Activated CD8-positive, alpha-beta T cell treated with anti-CD3 and anti-CD28 coated beads, Interleukin-2, amount 10 ng/mL, durations not matched to agents 7 days and 5 days (primary cell): ENCODE data around the gene DDAH2. TPM values are rescaled to one million over a fixed set of nuclear protein-coding genes. Genes with fewer than 3 reads are reported as not detected.

Experiments
- ATAC-seq: fragments of 150-1000 bp; cut with Tn5 transposase; one replicate; pipeline ENCODE4 v1.10.0; 2021; ENCODE audit warnings: moderate library complexity
- CTCF ChIA-PET: fragments of 350-600 bp; sonication (Branson Sonifier 250); formaldehyde crosslinking; loops from one replicate; lab custom pipeline; 2021; ENCODE audit warnings: antibody characterized with exemption; lab: Charles Lee
- POLR2A ChIA-PET: fragments of 350-600 bp; sonication (Branson Sonifier 250); formaldehyde crosslinking; loops from one replicate; lab custom pipeline; 2021; ENCODE audit warnings: antibody characterized with exemption; lab: Charles Lee
- DNase-seq: peaks from one replicate; pipeline ENCODE4 v3.0.0-alpha.2; 2020
- H3K27ac Mint-ChIP-seq: one replicate; pipeline ENCODE4 v1.8.0; 2021; ENCODE audit warnings: mild to moderate bottlenecking, mixed read lengths
- H3K27me3 Mint-ChIP-seq: one replicate; pipeline ENCODE4 v1.8.0; 2021; ENCODE audit warnings: low read depth, mixed read lengths
- H3K36me3 Mint-ChIP-seq: one replicate; pipeline ENCODE4 v1.8.0; 2021; ENCODE audit warnings: low read depth, mixed read lengths
- H3K4me1 Mint-ChIP-seq: one replicate; pipeline ENCODE4 v1.8.0; 2021; ENCODE audit warnings: low read depth, mixed read lengths
- H3K4me3 Mint-ChIP-seq: one replicate; pipeline ENCODE4 v1.8.0; 2021; ENCODE audit warnings: mild to moderate bottlenecking, mixed read lengths
- H3K9me3 Mint-ChIP-seq: one replicate; pipeline ENCODE4 v1.8.0; 2022; ENCODE audit warnings: mixed read lengths; ENCODE audit not compliant: insufficient read depth
- total RNA-seq, 2 experiments: library from RNA; stranded (reverse); gene quantifications; one replicate each; pipeline ENCODE4 v1.2.3, GENCODE V29; 2021

The DDAH2 gene
- total RNA-seq, 2 experiments from 2014 or later: 31.9 to 33.7 TPM

DNA sequence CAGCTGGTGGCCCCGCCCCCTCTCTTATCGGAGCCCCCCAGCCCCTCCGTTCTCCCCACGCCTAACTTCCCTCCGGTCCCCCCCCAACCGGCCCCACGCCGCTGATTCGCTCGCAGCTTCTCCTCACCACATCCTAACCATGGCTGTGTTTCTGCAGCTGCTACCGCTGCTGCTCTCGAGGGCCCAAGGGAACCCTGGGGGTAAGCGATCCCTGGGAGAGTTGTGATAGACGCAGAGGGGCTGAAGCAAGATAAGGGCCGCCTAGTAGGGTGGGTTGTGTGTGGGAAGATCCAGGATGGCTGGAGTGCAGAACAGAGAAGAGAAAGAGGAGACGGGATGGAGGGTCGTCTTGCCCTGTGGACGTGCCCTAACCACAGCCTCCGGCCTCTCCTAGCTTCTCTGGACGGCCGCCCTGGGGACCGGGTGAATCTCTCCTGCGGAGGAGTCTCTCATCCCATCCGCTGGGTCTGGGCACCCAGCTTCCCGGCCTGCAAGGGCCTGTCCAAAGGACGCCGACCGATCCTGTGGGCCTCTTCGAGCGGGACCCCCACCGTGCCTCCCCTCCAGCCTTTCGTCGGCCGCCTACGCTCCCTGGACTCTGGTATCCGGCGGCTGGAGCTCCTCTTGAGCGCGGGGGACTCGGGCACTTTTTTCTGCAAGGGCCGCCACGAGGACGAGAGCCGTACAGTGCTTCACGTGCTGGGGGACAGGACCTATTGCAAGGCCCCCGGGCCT is 5.7 kb downstream of the DDAH2 start, which contains the start of gene MPIG6B:
MPIG6B (plus strand) TSS at position 129 of the 735 bp plus-strand sequence; CDS start at position 140, 11 bp downstream.
- peak; percentile 39 for DNase-seq
- peaks cover 43% of the 10 kb centered on the region for H3K4me1 Mint-ChIP-seq
- H3K4me3 Mint-ChIP-seq: peak within 1 kb of the TSS; percentile 25
- peaks cover 8% of the 10 kb centered on the region for H3K27me3 Mint-ChIP-seq
- CTCF ChIA-PET: interaction anchor here (0.8 to 2.4 kb wide), 3 partner anchors 9 to 107 kb away, joined by 3 to 7 read pairs (median 4); no protein-coding TSS in a partner anchor
- H3K27ac Mint-ChIP-seq: peak within 1 kb of the TSS; percentile 85
- no peak for ATAC-seq
- POLR2A ChIA-PET: interaction anchor here (1.0 to 3.5 kb wide), 3 partner anchors 12 to 17 kb away, joined by 3 to 14 read pairs (median 9); partner anchors contain the start of gene MSH5
- H3K9me3 Mint-ChIP-seq: no peaks in the 10 kb centered on the region
- peaks cover 24% of the 10 kb centered on the region for H3K36me3 Mint-ChIP-seq

DNA sequence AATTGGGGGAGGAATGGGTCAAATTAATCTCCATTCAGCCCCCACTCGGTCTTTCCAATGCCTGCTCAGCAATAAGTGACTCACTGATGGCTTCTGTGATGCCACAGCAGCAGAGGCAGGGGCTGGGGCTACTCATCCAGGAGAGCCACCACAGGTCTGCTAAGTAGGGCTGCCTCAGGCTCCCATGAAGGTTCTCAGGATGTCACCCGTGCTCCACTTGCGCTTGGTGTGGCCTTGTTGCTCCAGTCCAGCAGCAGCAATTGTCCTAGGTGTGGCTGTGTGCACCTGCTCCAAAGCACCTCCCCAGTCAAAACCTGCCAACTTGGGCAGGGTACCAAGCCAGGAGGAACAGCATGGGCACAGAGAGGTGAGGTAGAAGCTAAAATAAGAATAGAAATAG is 6.9 kb downstream of the DDAH2 start:
- ChIA-PET CTCF (interaction anchor here (2.4 kb wide), 1 partner anchor 48 kb away, joined by 7 read pairs; no protein-coding TSS in a partner anchor), POLR2A (interaction anchor here (3.5 kb wide), 1 partner anchor 18 kb away, joined by 14 read pairs; the partner anchor contains the start of gene MSH5)
- Mint-ChIP-seq H3K4me3 (no peak overlapping the region), H3K4me1 (peaks cover 32% of the 10 kb centered on the region), H3K27me3 (peaks cover 8% of the 10 kb centered on the region), H3K27ac (peak overlapping the region; percentile 40), H3K9me3 (no peaks in the 10 kb centered on the region), H3K36me3 (peaks cover 14% of the 10 kb centered on the region)
- no peak for ATAC-seq
- no peak for DNase-seq

DNA sequence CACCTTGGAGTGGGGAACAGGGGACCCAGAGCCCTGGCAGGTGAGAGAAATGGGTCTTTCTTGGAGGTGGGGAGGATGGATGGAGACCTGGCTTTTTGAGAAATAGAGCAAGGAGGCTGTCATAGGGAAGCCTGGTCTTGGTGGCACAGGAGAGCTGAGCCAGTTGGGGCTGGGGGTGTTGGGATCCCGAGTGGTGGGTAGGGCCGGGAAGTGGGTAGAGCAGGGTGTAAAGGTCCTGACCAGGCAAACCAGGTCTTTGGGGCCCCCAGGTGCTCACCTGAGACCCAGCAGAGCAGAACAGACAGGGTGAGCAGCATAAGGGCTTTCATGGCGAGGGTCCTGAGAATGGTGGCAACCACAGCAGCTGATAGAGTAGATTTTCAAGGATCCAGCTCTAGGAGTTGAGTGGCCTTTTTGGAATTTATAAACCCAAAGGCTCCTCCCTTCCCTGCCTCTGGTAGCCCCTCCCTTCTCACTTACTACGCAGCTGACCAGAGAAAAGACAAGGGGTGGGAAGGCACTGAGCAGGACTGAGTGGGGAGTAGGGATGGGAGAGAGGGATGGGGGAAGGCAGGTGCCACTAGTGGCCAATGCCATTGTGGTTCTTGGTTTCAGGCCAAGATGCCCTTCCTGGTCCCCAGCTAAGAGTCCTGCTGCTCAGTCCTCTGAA is 7.6 kb downstream of the DDAH2 start, which contains the start of gene LY6G6C:
LY6G6C (minus strand) TSS at position 396 of the 670 bp plus-strand sequence; CDS start at position 329, 67 bp downstream.
- Mint-ChIP-seq H3K27me3 (peaks cover 8% of the 10 kb centered on the region), H3K4me3 (no peak within 1 kb of the TSS), H3K9me3 (no peaks in the 10 kb centered on the region), H3K4me1 (peaks cover 25% of the 10 kb centered on the region), H3K27ac (peak within 1 kb of the TSS; percentile 40), H3K36me3 (peaks cover 8% of the 10 kb centered on the region)
- POLR2A ChIA-PET: interaction anchor here (1.8 to 3.5 kb wide), 2 partner anchors 9 to 19 kb away, joined by 5 to 14 read pairs; partner anchors contain the start of gene MSH5
- DNase-seq: no peak
- CTCF ChIA-PET: no interaction called here
- ATAC-seq: no peak

DNA sequence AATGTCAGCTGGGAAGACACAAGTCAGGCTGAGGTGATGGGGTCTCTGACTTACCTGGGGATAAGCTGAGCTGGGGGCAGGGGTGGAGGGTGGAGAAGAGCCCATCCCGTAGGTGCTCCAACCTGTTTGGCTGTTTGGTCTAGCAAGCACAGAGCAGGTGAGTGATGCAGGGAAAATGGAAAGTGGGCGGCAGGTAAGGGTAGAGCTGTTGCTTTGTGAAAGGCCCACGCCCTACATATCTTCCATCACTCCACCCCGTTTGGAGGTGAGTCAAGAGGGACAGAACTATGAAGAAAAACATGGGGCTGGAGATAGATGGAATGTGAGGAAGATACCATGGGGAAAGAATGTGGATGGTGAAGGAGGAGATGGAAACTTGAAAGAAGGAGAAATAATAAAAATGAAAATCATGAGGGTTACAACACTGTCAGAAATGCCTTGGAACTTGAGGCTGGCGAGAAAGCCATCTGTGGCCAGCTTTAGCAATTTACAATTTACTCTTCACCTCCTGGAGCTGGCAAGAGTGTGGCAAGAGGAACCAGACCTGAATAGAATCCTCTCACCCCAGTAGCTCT is 8.8 kb downstream of the DDAH2 start:
- ChIA-PET POLR2A (interaction anchor here (1.8 kb wide), 1 partner anchor 10 kb away, joined by 5 read pairs; no protein-coding TSS in a partner anchor), CTCF (no interaction called here)
- Mint-ChIP-seq H3K36me3 (no peaks in the 10 kb centered on the region), H3K27me3 (peaks cover 8% of the 10 kb centered on the region), H3K4me3 (no peak overlapping the region), H3K9me3 (no peaks in the 10 kb centered on the region), H3K4me1 (peaks cover 15% of the 10 kb centered on the region), H3K27ac (no peak overlapping the region)
- ATAC-seq: no peak
- DNase-seq: no peak

DNA sequence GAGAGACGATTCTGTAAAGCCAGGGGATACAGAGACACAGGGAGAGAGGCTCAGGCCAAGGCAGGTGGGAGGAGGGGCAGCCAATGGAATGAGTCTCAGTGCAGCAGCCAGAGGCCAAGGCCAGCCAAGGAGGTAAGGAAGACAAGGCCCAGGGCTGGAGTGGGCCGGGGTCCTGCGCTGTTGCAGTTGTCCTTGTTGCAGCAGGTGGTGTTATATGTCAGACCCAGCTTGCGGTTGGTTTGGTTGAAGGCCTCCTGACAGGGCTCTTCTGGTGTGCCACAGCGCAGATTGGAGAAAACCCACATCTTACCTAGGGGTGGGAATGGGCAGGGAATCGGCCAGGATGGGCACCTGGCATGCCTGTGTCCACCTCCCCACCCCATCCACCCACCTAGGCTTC is 10.1 kb downstream of the DDAH2 start:
- Mint-ChIP-seq H3K27ac (no peak overlapping the region), H3K9me3 (no peaks in the 10 kb centered on the region), H3K4me3 (no peak overlapping the region), H3K27me3 (peaks cover 12% of the 10 kb centered on the region), H3K4me1 (peaks cover 17% of the 10 kb centered on the region), H3K36me3 (no peaks in the 10 kb centered on the region)
- ChIA-PET CTCF (no interaction called here), POLR2A (no interaction called here)
- DNase-seq (no peak), ATAC-seq (no peak)

DNA sequence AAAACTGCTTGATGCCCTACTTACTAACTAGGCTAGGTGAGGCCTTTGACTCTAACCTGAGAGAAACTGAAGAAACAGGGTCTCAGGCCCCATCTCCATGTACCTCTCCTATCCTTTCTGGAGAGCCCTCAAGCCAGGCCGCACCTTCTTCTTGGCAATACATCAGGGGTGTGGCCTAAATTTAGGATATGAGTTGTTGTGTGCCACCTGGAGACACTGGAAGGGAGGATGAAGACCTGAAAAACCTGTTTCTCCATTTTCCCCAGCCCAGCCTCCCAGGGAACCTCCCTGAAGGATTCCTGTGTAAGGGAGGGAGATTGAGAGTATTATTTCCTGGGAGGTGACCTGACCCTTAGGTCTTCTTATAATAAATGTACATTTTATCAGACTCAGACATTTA is 10.8 kb downstream of the DDAH2 start:
- H3K27ac Mint-ChIP-seq: no peak overlapping the region
- peaks cover 14% of the 10 kb centered on the region for H3K27me3 Mint-ChIP-seq
- ChIA-PET CTCF (no interaction called here), POLR2A (no interaction called here)
- H3K4me1 Mint-ChIP-seq: peaks cover 11% of the 10 kb centered on the region
- no peaks in the 10 kb centered on the region for H3K9me3 Mint-ChIP-seq
- DNase-seq (no peak), ATAC-seq (no peak)
- H3K4me3 Mint-ChIP-seq: no peak overlapping the region
- H3K36me3 Mint-ChIP-seq: no peaks in the 10 kb centered on the region

DNA sequence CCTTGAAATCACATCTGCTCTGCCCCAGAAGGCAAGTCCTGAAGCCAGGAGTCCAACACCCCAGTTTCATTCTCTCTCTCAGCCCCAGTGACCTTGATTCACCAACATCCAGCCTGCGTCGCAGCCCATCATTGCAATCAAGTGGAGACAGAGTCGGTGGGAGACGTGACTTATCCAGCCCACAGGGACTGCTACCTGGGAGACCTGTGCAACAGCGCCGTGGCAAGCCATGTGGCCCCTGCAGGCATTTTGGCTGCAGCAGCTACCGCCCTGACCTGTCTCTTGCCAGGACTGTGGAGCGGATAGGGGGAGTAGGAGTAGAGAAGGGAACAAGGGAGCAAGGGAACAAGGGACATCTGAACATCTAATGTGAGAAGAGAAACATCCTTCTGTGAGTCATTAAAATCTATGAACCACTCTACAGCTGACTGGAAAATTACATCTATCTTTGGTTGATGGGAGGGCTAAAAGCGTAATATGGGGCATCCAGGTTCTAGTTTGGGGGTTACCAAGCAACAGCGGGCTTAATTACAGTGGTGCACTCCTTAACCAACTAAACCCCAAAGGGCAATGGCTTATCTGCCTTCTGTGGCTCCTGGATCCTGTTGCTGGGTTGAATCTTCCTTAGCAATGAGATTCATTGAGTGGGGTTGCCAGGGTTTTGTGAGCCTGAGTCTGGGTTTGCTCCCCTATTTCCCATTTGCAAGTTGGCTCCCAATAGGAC is 11.4 kb downstream of the DDAH2 start:
- DNase-seq (no peak), ATAC-seq (no peak)
- ChIA-PET POLR2A (interaction anchor here (0.6 kb wide), 1 partner anchor 8 kb away, joined by 4 read pairs; no protein-coding TSS in a partner anchor), CTCF (no interaction called here)
- no peak overlapping the region for H3K27ac Mint-ChIP-seq
- H3K27me3 Mint-ChIP-seq: peaks cover 18% of the 10 kb centered on the region
- no peak overlapping the region for H3K4me3 Mint-ChIP-seq
- peaks cover 6% of the 10 kb centered on the region for H3K4me1 Mint-ChIP-seq
- H3K9me3 Mint-ChIP-seq: no peaks in the 10 kb centered on the region
- H3K36me3 Mint-ChIP-seq: no peaks in the 10 kb centered on the region

DNA sequence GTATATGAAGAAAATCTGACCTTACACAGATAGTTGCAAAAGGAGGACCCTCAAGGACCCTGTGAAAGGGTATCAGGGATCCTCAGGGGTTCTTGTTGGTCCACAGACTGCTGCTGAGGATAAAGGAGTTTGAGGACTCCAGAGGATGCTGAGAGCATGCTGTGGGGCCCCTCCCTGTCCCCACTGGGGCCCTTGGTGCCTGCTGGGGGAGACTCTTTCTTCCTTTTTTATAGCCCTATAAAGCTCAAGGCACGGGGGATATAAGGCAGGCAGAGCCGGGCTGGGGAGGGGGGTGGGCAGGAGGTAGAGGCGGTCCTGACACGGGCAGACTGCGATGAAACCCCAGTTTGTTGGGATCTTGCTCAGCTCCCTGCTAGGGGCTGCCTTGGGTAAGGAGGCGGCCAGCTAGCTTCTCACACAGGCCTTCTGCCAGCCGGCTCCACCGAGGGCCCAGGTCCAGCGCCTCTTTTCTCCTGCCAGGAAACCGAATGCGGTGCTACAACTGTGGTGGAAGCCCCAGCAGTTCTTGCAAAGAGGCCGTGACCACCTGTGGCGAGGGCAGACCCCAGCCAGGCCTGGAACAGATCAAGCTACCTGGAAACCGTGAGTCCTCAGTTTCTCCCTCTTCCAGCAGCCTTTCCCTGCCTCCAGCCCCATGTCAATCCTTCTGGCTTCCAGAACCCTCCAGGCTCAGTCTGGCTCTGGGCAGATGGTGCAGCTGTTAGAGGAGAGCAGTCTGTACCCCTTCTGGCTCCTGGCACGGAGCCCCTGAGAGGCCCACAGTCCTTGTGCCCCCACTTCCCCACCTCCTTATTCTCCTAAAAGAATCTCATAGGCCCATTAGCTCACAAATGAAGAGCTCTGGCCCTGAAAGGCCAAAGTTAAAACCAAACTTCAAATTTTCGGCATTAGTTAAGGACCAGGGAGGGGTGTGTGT is 13.8 kb downstream of the DDAH2 start, which contains the start of gene LY6G6D:
LY6G6D (plus strand) TSS at position 327 of the 937 bp plus-strand sequence; CDS start at position 335, 8 bp downstream.
- ATAC-seq (no peak), DNase-seq (no peak)
- Mint-ChIP-seq H3K27me3 (peaks cover 11% of the 10 kb centered on the region), H3K27ac (no peak within 1 kb of the TSS), H3K9me3 (no peaks in the 10 kb centered on the region), H3K4me1 (peaks cover 23% of the 10 kb centered on the region), H3K36me3 (no peaks in the 10 kb centered on the region), H3K4me3 (no peak within 1 kb of the TSS)
- ChIA-PET CTCF (interaction anchor here (1.3 to 3.0 kb wide), 2 partner anchors 14 to 34 kb away, joined by 3 to 8 read pairs; partner anchors contain the start of genes DDAH2 and LY6G5C), POLR2A (interaction anchor here (0.6 to 0.8 kb wide), 4 partner anchors 12 to 115 kb away, joined by 3 to 4 read pairs (median 3); partner anchors contain the start of genes ABHD16A, C6orf47 and CLIC1)

DNA sequence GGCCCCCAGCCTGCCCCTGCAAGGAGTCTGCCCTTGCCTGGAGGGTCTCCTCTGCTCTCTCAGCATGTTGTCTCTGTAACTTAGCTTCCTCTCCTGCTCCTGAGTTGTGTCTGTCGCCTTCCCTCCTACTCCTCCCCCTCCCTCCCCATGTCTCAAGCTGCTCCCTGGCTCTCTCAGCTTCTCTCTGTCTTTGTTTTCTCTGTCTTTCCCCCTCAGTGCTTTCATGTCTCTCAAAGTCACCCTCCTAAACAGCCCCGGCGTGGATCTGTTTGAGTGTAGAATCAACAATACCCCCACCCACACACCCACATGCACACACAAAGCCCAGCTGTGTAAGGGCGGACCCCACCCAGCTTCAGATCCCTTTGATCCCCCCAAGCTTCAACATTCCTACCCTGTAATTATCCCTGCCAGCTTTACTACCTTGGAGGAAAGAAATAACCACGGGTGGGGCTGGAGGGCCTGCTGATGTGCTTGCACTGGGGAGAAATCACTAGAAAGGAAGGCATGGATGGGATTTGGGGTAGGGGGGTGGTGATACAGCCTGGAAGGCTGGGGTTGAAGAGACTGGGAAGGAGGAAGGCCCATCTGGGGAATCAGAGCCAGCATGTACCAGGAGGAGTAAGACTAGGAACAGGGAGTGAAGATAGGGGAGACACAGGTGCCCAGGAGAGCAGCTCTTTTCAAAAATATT is 15.0 kb downstream of the DDAH2 start:
- no peak overlapping the region for H3K27ac Mint-ChIP-seq
- peaks cover 24% of the 10 kb centered on the region for H3K4me1 Mint-ChIP-seq
- no peaks in the 10 kb centered on the region for H3K36me3 Mint-ChIP-seq
- CTCF ChIA-PET: interaction anchor here (0.8 to 3.0 kb wide), 4 partner anchors 9 to 56 kb away, joined by 3 to 8 read pairs (median 3); partner anchors contain the start of genes DDAH2, MPIG6B and MSH5
- DNase-seq: no peak
- no peak for ATAC-seq
- no peaks in the 10 kb centered on the region for H3K9me3 Mint-ChIP-seq
- no peak overlapping the region for H3K4me3 Mint-ChIP-seq
- H3K27me3 Mint-ChIP-seq: peaks cover 10% of the 10 kb centered on the region
- POLR2A ChIA-PET: interaction anchor here (0.8 to 2.1 kb wide), 2 partner anchors 11 to 22 kb away, joined by 3 to 10 read pairs; partner anchors contain the start of genes ABHD16A and CLIC1
